Bronchial epithelial cell (primary cell): Measurements from ENCODE around the gene HMOX1. TPM values are rescaled to one million over a fixed set of nuclear protein-coding genes. Genes with fewer than 3 reads are reported as not detected.
A peak's percentile ranks its signal among the peaks of the same experiment; 100 is the strongest.

Experiments
- DNase-seq: peaks from one replicate; pipeline ENCODE4 v3.0.0-alpha.2; 2010; ENCODE audit warnings: low read depth
- FAIRE-seq: peaks from 2 replicates; lab custom pipeline; 2011; peaks lifted over from hg19 to GRCh38; lab: Jason Lieb, UNC
- H3K27me3 ChIP-seq: 2 replicates; pipeline ENCODE4 v1.5.1; 2011; ENCODE audit warnings: low read length; ENCODE audit not compliant: control insufficient read depth, insufficient read depth
- H3K36me3 ChIP-seq: 2 replicates; pipeline ENCODE4 v1.5.1; 2011; ENCODE audit warnings: low read length; ENCODE audit not compliant: control insufficient read depth, insufficient read depth
- H3K4me3 ChIP-seq: 2 replicates; pipeline ENCODE4 v1.5.1; 2011; ENCODE audit warnings: mild to moderate bottlenecking, low read depth, low read length, control low read depth
- CTCF ChIP-seq: IDR thresholded peaks from 2 replicates; pipeline ENCODE4 v1.5.1; 2011; ENCODE audit warnings: mild to moderate bottlenecking, moderate library complexity, low read length, control low read depth, inconsistent platforms; ENCODE audit not compliant: insufficient read depth, severe bottlenecking
- total RNA-seq: library from RNA; depleted of rRNA; stranded (reverse); fragments of >200 nt; gene quantifications from 2 replicates; pipeline ENCODE4 v1.2.1, GENCODE V29; 2014

Gene HMOX1
- total RNA-seq, 1 donor from 2014 or later = 3.9 TPM

- FAIRE-seq (peak; percentile 23), DNase-seq (no peak)
- no peak for TF ChIP-seq CTCF
- H3K36me3 ChIP-seq = peaks cover 11% of the 10 kb centered on the region
- no peak overlapping the region for H3K4me3 ChIP-seq
- H3K27me3 ChIP-seq = no peaks in the 10 kb centered on the region
Observed at GRCh38 chr22:35411102-35411501, 30.2 kb downstream of the HMOX1 start.

- H3K4me3 ChIP-seq = no peak overlapping the region
- H3K36me3 ChIP-seq = peaks cover 9% of the 10 kb centered on the region
- peak; percentile 43 for FAIRE-seq
- no peaks in the 10 kb centered on the region for H3K27me3 ChIP-seq
- DNase-seq = no peak
- no peak for TF ChIP-seq CTCF
Observed at GRCh38 chr22:35413624-35414023, 32.7 kb downstream of the HMOX1 start.

GRCh38 chr22:35417606-35418005 is 36.7 kb downstream of the HMOX1 start:
- Histone ChIP-seq H3K27me3 (no peaks in the 10 kb centered on the region), H3K4me3 (no peak overlapping the region), H3K36me3 (peaks cover 4% of the 10 kb centered on the region)
- no peak for TF ChIP-seq CTCF
- DNase-seq = no peak
- FAIRE-seq = no peak

GRCh38 chr22:35418088-35418487 is 37.2 kb downstream of the HMOX1 start:
- no peak overlapping the region for H3K4me3 ChIP-seq
- DNase-seq = peak; percentile 81
- H3K36me3 ChIP-seq = peaks cover 3% of the 10 kb centered on the region
- no peaks in the 10 kb centered on the region for H3K27me3 ChIP-seq
- no peak for TF ChIP-seq CTCF
- no peak for FAIRE-seq

- H3K36me3 ChIP-seq = peaks cover 3% of the 10 kb centered on the region
- H3K27me3 ChIP-seq = no peaks in the 10 kb centered on the region
- DNase-seq (no peak), FAIRE-seq (no peak)
- H3K4me3 ChIP-seq = no peak overlapping the region
- no peak for TF ChIP-seq CTCF
Observed at GRCh38 chr22:35418731-35419130, 37.8 kb downstream of the HMOX1 start.

GRCh38 chr22:35419756-35420155 is 38.9 kb downstream of the HMOX1 start:
- no peak for TF ChIP-seq CTCF
- no peak for FAIRE-seq
- peaks cover 4% of the 10 kb centered on the region for H3K36me3 ChIP-seq
- H3K4me3 ChIP-seq = no peak overlapping the region
- no peak for DNase-seq
- no peaks in the 10 kb centered on the region for H3K27me3 ChIP-seq
